Inflammatory macrophage (primary cell): Measurements from ENCODE around the gene PPP2R2D.
A peak's percentile ranks its signal among the peaks of the same experiment; 100 is the strongest.
"Not testable (repeated sequence)": the region's sequence is repeated elsewhere in the genome, so short reads cannot be mapped to it uniquely, and the experiment has no call there.

Experiments
- DNase-seq, 2 donors: peaks; one replicate each; pipeline ENCODE4 v3.0.0-alpha.2; 2020 to 2022

The PPP2R2D gene

DNA sequence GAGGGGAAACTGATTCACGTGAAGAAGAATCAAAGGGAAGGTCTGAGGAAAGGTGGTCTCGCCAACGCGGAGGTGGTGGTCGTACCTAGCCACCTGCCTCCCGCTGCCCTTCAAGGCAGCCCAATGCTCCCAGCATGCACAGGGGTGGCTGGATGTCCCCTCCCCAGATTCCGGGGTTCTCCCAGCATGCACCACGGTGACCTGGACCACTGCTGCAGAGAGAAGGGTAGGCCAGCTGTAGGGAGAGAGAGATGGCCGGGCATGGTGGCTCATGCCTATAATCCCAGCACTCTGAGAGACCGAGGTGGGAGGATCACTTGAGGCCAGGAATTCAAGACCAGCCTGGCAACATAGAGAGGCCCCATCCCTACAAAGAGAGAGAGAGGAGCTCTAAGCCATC is 32.4 kb upstream of the PPP2R2D start:
- DNase-seq, result no peak

DNA sequence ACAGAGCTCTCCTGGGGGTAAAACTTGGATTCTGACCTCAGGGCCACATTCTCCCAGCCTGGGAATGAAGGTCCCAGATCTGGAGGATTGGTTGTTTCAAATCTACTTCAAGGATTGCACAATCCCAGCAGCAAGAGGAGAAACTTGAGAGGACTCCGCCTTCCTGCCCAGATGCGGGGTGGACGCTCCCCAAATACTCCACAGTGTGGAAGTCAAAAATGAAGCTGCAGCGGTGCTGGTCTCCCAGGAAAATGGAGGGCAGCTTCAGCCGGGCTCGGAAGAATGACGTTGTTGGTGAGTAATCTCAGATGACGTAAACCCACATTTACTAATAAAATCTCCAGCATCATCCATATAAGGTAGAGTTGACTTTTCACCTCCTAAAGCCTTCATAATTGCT is 31.5 kb upstream of the PPP2R2D start:
- DNase-seq, result no peak

DNA sequence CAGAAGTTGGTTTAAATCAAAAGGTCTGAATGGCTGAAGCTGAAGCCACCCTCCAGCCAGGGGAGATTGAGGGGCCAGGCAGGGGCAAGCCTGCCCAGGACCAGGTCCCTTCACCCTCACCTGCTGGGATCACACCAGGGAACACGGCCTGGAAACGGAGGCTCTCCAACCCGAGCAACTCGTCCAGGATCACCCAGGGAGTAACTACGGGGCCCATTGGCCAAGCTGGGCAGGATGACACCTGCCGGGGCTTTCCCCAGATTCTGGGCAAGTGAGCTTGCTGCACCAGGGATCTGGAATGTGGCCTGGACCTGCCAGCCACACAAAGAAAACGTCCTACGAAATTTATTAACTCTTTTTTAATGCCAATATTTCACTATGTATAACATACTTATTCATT is 30.4 kb upstream of the PPP2R2D start:
- no peak for DNase-seq

DNA sequence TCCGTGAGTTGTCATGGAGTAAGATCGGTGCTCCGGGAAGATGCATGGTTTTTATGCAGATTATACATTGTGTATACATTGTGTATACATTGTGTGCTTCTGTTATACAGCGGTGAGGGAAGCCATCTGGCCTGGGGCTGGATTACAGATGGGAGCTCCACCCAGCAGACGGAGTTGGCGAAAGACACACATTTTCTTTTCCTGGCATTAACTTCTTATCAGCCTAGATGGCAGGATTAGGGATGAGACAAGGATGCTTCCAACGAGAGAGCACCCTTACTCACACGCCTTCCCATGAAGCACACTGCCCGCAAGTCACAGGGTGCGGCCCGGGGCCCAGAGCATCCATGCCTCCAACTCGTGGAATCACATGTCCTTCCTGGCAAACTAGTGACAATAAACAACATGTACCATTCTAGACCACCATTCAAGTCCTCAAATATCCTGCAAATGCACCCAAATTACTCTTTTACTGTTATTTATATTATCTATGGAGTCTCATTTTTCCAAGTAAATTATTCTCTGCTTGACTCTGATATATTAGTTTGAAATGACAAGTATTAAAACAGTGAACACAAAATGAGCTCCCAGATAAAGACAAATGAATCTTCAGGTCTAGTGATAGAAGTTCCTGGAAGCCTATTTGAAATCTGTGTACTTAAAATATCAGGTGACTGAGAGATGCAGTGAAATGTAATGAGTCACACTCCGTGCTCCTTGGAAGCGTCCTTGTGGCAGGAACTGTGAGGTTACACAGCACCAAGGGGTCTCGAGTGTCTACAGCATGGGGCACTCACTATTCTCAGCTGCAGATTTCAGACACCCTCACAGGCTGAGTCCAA is 29.8 kb upstream of the PPP2R2D start:
- no peak for DNase-seq

DNA sequence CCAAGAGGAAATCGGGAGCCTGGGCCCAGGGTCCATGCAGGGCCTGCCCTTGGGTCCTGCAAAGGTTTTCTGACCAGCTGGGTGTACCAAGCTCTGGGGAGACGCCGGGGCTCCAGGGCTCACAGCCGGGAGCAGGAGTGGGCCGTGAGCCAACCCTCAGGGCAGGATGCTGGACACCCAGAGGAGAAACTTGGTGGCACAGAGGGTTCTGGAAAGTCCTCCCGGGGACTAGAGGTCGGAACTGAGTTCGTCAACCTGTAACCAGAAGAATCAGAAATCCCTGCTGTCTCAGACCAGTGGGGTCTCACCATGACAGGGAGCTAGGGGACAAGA is 29.2 kb upstream of the PPP2R2D start:
- no peak for DNase-seq

DNA sequence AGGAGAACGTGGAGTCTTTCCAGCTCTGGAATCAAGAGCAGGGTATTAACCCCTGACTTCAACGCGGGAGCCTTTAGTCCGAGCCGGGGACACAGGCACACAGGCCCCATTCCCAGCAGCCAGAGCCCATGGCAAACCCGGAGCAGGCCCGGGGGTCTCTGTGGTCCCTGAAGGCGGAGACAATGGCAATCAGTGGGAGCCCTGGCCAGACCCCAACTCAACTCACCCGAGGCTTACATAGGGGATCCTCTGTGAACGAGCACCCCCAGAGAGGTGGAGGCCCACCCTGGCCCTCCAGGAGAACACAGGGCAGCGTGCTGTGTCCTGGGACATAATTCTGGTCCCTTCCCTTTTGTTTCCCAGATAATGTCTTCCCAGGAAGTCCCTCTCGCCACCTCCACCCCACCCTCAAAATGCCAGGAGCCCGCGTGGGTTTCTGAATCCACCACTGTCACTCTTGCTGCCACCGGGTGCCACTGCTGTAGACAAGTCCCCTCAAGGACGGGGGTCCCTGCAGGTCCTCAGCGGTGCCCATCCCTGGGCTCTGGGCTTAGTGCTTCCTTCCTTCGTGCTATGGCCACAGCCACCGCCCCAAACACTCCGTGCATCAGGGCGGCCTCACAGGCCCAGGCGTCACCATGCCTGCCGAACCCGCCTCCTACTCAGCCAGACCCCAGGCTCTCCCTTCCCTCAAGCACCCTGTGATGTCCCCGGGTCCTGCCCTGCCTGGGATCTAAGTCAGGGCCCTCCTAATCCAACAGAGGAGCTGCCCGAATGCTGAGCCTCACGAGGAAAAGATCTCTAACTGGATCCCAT is 28.6 kb upstream of the PPP2R2D start:
- DNase-seq, result no peak

DNA sequence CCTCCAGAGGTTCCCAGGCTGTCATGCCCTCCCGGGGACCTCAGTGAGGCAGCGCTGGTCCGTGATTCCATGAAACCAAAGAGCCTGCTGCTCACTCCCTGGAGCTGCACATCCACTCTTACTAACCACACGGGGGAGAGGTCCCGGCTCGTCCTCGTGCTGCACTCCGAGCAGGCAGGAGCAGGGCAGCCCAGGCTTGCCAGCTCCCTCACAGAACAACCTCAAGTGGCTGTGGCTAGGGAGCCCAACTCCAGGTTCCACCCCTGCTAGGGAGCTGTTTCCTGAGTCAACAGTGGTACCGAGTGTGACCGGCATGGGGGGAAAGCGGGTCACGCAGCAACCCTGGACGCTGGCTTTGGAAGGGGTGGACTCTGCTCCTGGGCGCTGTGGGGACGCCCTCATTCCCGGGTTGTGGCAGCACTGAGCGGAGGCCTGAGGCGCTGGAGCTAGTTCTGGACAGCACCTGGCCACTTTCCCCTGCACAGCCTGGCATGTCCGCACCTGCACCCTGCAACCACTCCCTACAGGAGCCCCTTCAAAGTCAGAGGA is 27.9 kb upstream of the PPP2R2D start:
- DNase-seq, result no peak

DNA sequence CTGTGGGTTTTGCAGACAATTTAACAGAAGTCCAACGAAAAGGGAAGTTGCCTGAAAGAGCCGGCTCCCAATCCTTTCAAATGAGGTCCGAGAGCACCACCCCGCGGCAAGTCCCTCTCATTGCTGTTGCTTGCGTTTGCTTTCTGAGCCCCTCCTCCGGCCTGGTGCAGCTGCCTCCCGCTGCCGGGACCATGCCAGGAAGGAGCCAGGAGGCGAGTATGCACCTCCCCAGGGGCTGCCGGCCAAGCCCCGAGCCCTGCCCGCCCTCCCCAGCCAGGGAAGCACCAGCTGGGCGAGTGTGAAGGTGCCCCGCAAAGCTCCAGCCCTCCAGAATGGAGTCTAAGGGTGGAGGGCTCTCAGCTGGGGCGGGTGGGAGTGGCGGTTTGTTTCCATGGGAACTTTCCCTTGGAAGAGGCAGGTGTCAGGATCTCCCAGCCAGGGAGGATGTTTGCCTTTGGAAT is 25.8 kb upstream of the PPP2R2D start:
- peak; percentile 83 to 88 for DNase-seq

DNA sequence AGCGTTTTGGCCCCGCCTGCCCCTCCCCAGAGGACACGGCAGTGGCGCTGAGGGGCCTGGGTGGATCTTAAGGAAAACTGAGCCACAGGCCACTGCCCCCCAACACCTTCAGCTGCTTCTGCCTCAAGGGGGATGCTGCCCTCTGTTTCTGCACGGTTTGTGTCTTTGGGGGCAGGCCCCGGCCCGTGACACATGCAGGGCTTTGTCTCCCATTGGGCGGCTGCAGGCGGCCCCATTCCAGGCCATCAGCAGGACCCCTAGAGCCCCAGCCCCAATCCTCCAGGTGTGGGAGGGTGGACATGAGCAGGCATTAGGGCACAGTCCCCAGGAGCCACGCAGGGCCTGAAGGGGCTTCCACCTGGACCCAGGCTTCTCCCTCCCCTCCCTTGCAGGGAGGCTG is 25.3 kb upstream of the PPP2R2D start:
- no peak for DNase-seq

DNA sequence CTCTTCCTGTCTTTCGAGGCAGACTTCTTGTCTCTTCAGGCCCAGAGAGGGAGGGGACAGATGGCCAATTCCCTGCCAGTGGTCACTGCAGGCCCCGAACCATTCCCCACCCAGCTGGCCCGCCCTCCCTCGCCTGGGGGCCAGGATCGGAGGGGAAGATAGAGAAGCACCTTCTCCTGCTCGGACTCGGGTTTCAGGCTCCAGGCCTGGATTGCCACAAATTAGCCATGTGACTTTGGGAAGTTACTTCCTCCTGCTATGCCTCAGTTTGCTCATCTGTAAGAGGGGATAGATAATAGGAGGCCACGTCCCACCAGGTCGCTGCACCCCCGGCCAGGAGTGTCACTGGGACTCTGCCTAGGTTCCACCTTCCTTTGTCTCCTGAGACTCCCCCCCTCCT is 24.8 kb upstream of the PPP2R2D start:
- DNase-seq, result no peak

DNA sequence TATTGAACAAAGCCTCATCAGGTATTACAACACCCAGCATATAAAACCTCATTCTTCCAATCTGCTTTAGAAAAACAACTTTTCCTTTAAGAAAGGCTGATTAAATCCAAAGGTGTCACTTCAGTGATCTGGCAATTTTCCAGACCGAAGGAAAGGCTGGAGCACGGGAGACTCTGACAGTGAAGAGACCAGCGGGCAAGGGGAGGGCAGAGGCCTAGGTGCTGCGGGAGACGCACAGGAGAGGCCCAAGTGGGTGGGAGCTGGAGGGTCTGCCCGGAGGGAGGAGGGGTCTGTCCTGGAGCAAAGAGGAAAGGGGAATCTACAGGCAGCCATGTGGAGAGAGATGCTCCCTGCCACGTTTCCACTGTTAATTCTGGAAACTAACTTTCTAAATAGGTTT is 24.3 kb upstream of the PPP2R2D start:
- DNase-seq, result no peak

DNA sequence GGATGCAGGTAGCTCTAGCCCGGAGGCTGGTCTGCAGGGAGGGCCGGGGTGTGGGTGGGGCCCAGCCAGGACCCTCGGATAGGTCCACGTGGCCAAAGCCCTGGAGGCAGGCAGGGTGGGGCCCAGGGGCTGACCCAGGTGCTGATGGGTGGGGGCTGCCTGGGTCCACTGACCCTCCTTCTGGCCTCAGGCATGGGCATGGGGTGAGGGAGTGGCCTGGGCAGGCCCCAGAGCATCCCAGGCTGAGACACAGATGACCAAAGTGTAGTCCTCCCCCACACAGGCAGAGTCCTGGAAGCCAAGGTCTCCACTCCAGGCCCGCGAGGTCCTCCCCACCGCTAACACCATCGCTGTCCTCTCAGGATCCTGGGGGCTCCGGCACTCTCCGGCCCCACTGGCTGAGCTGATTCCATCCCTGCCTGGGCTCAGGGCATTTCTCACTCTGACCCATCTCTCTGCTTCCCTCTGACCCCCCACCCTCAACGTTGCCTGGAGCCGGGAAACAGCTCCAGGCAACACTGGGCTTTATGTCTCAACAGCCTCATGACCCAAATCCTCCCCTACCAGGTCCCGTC is 20.7 kb upstream of the PPP2R2D start:
- DNase-seq, result no peak

DNA sequence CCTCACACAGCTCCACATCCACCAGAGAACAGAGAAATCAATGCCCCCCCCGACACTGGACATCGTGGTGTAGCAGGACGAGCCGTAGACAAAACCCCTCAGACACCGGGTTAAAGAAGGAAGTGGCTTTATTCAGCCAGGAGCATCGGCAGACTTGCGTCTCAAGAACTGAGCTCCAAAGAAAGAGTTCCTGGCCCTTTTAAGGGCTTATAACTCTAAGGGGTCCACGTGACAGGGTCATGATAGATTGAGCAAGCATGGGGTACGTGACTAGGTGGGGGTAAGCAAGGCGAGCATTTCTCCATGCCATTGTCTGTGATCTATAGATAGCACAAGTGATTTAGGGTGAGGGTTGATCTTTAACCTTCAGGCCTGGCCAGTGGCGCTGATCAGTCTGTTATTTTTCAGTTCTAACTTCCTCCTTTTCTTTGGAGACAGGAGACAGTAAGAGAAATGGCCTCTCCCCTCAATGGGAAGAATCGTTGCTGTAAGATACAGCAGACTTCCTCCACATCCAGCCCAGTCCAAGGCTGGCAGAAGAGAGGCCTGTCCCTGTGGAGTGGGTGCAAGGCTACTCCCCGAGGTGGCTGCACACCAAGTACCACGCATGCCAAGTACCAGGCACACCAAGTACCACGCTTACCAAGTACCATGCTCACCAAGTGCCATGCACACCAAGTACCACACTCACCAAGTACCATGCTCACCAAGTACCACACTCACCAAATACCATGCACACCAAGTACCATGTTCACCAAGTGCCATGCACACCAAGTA is 19.5 kb upstream of the PPP2R2D start:
- no peak for DNase-seq

DNA sequence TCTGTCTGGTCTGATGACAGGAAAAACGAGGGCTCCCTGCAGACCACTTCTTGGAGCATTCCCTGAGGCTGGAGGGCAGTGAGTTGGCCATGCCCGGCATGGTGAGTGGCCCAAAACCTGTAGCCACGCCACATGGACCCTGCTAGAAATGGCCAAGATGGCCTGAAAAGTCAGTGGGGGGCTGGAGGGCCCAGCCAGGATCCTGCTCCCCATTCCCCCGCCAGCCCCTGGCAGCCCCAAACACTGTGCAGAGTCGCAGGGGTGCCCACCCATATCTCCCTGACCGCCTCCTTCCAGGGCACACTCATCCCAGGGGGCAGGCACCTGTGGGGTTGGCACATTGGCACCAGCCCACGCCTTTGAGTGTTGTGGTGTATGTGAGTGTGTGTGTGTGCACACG is 18.7 kb upstream of the PPP2R2D start:
- DNase-seq, result no peak

DNA sequence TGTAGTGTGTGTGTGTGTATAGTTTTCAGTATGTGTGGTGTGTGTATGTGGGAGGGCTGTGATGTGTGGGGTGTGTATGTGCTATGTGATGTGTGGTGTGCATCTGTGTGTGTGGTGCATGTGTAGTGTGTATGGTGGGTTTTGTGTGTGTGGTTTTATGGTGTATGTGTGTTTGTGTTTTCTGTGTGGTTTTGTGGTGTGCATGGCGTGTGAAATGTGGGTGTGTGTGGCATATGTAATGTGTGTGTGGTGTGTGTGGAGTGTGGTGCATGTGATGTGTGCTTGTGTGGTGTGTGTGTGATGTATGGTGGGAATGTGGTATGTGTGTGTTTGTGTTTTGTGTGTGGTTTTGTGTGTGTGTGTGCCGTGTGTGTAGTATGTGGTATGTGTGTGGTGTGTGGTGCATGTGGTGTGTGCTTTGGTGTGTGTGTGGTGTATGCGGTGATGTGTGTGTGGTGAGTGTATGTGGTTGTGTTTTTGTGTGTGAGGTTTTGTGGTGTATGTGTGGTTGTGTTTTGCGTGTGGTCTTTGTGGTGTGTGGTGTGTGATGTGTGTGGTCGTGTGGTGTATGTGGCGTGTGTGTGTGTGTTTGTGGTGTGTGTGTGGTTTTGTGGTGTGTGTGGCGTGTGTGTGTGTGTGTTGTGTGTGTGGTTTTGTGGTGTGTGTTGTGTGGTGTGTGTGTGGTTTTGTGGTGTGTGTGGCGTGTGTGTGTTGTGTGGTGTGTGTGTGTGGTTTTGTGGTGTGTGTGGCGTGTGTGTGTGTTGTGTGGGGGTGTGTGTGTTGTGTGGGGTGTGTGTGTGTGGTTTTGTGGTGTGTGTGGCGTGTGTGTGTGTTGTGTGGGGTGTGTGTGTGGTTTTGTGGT is 18.0 kb upstream of the PPP2R2D start:
- no peak for DNase-seq

DNA sequence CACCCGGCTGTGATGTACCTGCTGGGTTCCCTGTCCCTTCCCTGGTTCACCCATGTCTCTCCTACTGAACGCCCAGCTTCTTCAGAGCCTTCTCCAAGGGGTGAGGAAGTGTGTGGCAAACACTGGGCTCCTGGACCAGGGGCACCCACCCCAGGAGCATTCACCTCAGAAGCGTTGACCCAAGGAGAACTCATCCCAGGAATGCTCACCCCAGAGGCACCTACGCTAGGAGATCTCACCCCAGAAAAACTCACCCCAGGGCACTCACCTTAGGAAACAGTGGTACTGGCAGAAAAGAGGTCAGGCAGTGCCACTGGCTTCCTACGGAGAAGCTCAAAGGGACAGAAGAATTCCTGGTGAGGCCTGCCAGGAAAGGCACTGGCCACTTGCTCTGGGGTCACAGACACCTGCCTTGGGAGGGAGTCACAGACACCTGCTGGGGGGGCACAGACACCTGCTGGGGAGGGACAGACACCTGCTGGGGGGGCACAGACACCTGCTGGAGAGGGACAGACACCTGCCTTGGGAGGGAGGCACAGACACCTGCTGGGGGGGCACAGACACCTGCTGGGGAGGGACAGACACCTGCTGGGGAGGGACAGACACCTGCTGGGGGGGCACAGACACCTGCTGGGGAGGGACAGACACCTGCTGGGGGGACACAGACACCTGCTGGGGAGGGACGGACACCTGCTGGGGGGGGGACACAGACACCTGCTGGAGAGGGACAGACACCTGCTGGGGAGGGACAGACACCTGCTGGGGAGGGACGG is 17.0 kb upstream of the PPP2R2D start:
- not testable (repeated sequence) for DNase-seq

DNA sequence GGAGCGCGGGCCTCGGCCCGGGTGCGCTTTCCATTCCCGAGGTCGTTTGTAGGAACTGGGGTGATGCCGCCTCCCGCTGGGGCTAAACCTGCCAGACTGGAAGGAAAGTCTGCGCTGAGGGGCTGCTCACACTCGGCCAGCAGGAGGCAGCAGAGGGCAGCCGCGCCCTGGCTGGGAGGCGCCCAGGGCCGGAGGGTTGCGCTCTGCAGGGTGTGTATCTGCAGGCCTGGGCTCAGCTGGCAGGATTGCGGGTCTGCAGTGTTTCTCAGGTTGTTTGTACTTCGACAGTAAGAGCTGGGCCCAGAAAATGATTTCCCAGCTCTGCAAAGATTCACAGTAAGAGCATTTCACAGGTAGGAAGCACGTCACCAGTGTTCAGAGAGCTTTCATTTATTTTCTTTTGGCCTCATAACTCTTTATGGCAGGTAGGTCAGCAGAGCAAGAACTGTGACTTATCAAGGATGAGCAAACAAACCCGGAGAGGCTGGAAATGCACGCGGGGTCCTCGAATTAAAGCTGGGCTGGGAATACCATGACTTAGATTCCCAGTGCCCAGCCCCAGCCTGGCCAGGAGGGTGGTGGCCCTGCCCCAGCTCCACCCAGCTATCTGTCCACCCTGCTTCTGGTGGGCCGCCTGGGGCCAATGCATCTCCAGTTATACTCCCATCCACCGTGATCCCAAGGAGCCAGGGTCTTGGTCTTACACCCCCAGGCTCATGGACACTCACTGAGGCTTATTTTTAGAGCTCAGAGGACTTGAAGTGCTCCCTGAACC is 15.2 kb upstream of the PPP2R2D start:
- DNase-seq, result peak; percentile 67 to 73

DNA sequence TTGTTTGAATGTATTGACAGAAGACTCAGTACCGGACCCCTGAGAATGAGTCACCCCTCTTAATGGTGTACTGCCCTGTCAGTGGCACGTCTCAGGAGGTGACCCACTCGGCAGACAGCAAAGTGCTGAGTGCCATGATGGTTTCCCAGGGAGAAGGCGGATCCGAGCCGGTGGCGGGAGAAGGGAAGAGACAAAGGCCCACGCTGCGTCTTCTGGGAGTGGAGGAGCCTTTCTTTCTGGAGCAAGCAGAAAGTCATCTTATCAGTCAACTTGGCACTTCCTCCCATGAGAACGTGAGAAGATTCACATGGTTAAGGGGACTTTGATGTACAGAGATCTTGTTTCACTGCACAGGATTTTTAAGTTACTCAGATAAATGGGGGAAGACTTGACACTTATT is 14.6 kb upstream of the PPP2R2D start:
- DNase-seq, result no peak

DNA sequence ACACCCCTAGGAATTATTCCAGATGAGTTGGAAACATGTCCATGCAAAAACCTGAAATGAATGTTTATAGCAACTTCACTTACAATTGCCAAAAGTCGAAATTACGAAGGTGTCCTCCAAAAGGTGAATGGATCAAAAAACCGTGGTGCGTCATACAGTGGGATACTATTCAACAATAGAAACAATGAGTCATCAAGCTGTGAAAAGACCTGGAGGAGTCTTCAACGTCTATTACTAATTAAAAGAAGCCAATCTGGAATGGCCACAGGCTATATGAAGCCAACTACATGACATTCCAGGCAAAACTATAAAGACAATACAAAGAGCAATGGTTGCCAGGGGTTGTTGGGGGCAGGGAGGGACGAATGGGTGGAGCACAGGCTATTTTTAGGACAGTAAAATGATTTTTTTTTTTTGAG is 12.6 kb upstream of the PPP2R2D start:
- no peak for DNase-seq

DNA sequence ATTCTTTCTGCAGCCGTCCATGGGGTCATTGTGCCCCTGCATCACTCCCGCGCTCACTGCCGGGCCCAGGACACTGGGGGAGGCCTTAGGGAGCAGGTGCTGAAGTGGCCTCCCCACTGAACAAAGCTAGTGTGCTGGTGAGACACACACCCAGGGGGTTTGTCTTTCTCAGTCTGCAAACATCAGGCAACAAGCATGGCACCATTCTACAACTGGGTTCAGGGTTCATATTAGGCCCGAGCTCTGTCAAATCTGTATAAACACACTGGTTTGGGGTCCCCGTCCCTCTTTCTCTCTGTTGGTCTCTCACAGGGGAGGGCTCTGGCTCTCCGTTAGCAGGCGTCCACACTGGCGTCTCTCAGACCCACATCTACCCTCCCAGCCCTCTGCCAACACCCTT is 11.1 kb upstream of the PPP2R2D start:
- no peak for DNase-seq
